Left kidney (tissue), 8 donors: ENCODE measurements around the gene VAMP7. TPM values are rescaled to one million over a fixed set of nuclear protein-coding genes. Genes with fewer than 3 reads are reported as not detected.
A peak's percentile ranks its signal among the peaks of the same experiment; 100 is the strongest.
"Not testable (repeated sequence)": the region's sequence is repeated elsewhere in the genome, so short reads cannot be mapped to it uniquely, and the experiment has no call there.

Experiments used
- DNase-seq: peaks from one replicate; pipeline ENCODE4 v3.0.0-alpha.2; 2013
- long read RNA-seq, 8 donors: transcript quantifications; one replicate each; lab custom pipeline, GENCODE V29; 2026
- polyA plus RNA-seq: library from polyadenylated mRNA; unstranded; fragments of 120-200 nt; gene quantifications from one replicate; pipeline ENCODE4 v1.2.1, GENCODE V29; 2013; ENCODE audit not compliant: insufficient read length

VAMP7 gene, protein sequence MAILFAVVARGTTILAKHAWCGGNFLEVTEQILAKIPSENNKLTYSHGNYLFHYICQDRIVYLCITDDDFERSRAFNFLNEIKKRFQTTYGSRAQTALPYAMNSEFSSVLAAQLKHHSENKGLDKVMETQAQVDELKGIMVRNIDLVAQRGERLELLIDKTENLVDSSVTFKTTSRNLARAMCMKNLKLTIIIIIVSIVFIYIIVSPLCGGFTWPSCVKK
- 51.1 TPM for polyA plus RNA-seq
- long read RNA-seq, donor 1, transcript VAMP7-202 (8 exons, 2,646 nt): major isoform, 15 of 17 reads
- long read RNA-seq, donor 1, partial matches to known transcripts: 0 of 17 reads
- long read RNA-seq, donor 1, other reads (novel, unspliced or antisense): 0 of 17 reads
- long read RNA-seq, donor 2, transcript VAMP7-202 (8 exons, 2,646 nt): major isoform, 17 of 17 reads
- long read RNA-seq, donor 2, partial matches to known transcripts: 0 of 17 reads
- long read RNA-seq, donor 2, other reads (novel, unspliced or antisense): 0 of 17 reads
- long read RNA-seq, donor 3, transcript VAMP7-202 (8 exons, 2,646 nt): major isoform, 12 of 14 reads
- long read RNA-seq, donor 3, partial matches to known transcripts: 0 of 14 reads
- long read RNA-seq, donor 3, other reads (novel, unspliced or antisense): 0 of 14 reads
- long read RNA-seq, donor 4: 0 reads
- long read RNA-seq, donor 5, transcript VAMP7-202 (8 exons, 2,646 nt): major isoform, 14 of 16 reads
- long read RNA-seq, donor 5, partial matches to known transcripts: 0 of 16 reads
- long read RNA-seq, donor 5, other reads (novel, unspliced or antisense): 0 of 16 reads
- long read RNA-seq, donor 6, transcript VAMP7-202 (8 exons, 2,646 nt): major isoform, 14 of 17 reads
- long read RNA-seq, donor 6, partial matches to known transcripts: 0 of 17 reads
- long read RNA-seq, donor 6, other reads (novel, unspliced or antisense): 0 of 17 reads
- long read RNA-seq, donor 7, transcript VAMP7-202 (8 exons, 2,646 nt): major isoform, 21 of 26 reads
- long read RNA-seq, donor 7, partial matches to known transcripts: 0 of 26 reads
- long read RNA-seq, donor 7, other reads (novel, unspliced or antisense): 0 of 26 reads
- long read RNA-seq, donor 8, transcript VAMP7-202 (8 exons, 2,646 nt): major isoform, 6 of 8 reads
- long read RNA-seq, donor 8, partial matches to known transcripts: 0 of 8 reads
- long read RNA-seq, donor 8, other reads (novel, unspliced or antisense): 0 of 8 reads

DNA sequence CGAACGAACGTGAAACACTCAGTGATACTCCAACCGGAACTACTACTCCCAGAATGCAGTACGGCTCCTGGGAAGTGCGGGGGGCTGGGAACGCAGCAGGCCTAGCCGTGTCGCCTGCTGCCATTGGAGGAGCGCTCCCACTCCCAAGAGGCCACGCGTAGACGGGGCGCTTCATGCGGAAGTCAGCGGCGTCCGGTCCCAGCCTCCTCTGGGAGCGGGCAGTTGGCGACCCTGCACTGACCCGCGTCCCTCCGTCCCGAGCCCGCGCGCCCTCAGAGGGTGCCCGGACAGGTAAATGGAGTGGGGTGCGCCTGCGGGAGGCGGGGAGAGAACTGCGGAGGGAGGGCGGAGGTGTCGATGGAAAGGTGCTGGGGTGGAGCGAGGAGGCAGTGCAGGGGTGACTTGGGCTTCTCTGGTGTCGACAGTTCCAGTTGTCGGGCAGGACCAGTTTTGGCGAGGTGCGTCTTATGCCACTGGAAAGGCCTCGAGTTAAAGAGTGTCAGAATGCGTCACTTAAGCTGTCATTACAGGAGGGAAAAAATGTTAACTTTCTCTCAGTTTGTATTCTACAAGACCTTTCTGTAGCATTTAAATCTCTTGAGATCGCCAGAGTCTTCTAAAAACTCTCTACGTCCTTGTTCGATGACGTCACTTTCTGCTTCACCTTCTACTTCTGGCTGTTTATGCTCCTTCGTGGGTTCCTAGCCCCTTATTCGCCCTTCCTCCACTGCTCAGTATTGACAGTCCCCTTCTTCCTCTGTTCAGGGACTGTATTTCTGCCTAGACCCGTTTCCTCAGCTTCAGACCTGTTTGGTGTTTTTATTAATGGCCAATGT lies at the start of gene VAMP7:
VAMP7 (plus strand) TSS at position 188 of the 836 bp plus-strand sequence. CDS start 8,122 bp downstream, outside the sequence.
- peak; percentile 75 for DNase-seq

DNA sequence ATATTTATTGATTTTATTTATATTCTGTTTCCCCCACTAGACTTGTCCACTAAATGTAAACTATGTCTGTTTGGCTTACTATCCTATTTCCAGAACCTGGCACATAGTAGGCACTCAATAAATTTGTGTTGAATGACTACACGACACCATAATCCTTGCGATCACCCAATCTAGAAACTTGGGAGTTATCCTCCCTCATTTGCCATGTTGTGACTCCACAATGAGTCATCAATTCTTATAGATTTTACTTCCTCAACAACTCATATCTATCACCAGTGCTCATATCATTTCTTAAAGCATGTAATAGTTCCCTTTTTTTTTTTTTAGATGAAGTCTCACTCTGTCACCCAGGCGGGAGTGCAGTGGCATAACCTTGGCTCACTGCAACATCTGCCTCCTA lies 39.9 kb upstream of the VAMP7 start:
- no peak for DNase-seq

DNA sequence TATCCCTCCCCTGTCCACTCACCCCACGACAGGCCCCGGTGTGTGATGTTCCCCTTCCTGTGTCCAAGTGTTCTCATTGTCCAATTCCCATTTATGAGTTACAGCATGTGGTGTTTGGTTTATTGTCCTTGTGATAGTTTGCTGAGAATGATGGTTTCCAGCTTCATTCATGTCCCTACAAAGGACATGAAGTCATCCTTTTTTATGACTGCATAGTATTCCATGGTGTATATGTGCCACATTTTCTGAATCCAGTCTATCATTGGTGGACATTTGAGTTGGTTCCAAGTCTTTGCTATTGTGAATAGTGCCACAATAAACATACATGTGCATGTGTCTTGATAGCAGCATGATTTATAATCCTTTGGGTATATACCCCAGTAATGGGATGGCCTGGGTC lies 29.4 kb upstream of the VAMP7 start:
- DNase-seq: not testable (repeated sequence)

DNA sequence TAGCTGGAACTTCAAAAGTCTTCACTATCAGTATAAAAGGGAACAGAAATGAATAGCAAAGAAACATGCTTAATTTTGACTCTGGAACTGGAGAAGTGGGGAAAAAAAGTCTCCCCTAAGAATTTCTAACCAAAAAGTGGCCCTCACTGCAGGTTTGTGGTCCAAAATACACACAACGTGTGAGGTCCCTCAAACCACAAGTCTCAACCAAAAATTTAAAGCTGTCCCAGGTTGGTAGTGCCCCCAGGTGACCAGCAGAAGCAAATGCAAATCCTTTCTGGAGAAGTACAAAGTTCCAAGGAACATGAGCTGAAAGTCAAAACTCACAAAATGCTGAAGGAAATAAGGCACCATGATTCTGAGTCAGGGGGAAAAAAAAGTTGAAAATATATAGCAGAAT lies 23.6 kb upstream of the VAMP7 start:
- no peak for DNase-seq

DNA sequence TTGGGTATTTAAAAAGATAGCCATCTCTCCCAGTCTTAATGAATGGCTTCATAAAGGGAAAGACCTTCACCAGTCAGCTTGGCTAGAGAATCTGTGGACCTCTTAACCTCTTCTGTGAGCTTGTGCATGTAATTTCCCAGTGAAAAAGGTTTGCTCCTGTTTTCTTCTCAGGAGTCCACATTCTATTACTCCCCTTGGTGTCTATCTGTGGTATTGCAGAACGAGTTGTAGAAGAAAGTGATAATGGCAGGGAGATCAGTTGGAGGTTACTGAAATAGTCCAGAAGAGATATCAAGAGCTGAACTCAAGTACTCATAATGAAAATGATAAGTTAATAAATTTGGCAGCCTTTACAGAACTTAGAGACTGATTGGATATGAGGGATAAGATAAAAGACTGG lies 16.5 kb upstream of the VAMP7 start:
- no peak for DNase-seq

DNA sequence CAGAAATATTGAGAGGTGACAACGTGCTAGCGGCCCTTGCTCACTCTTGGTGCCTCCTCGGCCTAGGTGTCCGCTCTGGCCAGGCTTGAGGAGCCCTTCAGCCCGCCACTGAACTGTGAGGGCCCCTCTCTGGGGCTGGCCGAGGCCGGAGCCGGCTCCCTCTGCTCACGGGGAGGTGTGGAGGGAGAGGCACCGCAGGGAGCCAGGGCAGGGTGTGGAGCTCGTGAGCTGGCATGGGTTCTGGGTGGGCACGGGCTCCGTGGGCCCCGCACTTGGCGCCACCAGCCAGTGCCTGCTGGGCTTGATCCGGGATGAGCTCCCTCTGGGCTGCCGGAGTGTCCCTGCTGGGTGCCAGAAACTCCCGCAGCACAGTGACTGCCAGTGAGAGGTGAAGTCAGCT lies 16.0 kb upstream of the VAMP7 start:
- no peak for DNase-seq

DNA sequence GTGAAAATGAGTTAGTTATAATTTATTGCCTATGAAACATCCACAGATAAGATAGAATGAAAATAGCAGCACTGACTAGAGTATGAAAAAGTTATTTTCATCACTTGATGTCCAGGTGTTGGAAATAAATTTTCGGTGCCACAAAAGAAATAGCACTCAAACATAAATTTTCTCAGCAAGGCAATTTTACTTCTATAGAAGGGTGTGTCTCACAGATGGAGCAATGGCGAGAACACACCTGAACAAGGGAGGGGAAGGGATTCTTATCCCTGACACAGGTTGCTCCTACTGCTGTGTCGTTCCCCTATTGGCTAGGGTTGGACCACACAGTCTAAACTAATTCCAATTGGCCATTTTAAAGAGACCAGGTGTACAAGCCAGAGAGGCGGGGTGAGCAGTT lies 13.3 kb upstream of the VAMP7 start:
- no peak for DNase-seq

DNA sequence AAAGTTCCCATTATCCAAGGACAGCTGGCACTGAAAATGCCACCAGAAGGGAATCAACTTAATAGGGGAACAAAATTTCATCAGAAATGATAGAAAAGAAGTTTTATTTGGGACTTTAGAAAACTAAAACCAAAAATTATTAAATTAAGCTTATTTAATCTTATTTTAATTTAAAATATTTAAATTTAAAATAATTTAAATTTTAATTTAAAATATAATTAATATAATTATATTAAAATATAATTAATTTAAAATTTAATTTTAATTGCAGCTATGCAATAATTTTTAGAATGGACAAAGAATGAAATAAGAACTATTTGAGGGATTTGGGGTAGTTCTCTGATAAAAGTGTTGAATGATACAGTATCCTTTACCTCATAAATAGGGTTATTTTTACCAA lies 10.2 kb upstream of the VAMP7 start:
- DNase-seq: no peak

DNA sequence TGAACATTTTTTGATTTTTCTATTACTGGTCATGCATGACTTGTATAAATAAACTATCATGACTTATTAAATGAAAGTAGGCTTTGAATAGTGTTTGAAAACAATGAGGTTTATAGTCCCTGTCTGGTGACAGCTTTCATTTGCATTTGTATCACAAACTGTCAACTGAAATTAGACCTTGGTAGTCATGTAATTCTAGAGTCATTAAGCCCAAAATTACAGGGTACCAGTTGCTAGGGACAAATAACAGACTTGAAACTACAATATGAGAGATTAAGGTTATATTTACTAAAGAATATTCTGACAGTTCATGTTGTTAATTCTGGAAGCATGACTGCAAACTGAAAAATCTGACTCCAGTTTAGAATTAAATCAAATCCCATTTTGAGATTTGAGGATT lies 9.2 kb upstream of the VAMP7 start:
- DNase-seq: no peak

DNA sequence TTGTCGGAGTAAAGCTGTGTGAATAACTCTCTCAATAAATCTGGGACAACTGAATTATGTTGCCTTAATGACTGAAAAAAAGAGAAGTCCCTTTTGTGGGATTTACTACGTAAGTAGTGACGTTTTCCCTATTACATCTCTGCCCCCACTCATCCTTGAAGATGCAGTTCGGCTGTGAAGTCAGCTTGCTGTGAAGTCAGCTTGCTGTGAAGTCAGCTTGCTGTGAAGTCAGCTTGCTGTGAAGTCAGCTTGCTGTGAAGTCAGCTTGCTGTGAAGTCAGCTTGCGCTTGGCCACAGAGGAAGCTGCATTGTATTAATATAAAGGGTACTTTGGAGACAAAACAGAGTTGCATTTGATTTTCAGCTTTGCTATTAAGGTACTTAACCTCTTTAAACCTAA lies 8.0 kb upstream of the VAMP7 start:
- no peak for DNase-seq

DNA sequence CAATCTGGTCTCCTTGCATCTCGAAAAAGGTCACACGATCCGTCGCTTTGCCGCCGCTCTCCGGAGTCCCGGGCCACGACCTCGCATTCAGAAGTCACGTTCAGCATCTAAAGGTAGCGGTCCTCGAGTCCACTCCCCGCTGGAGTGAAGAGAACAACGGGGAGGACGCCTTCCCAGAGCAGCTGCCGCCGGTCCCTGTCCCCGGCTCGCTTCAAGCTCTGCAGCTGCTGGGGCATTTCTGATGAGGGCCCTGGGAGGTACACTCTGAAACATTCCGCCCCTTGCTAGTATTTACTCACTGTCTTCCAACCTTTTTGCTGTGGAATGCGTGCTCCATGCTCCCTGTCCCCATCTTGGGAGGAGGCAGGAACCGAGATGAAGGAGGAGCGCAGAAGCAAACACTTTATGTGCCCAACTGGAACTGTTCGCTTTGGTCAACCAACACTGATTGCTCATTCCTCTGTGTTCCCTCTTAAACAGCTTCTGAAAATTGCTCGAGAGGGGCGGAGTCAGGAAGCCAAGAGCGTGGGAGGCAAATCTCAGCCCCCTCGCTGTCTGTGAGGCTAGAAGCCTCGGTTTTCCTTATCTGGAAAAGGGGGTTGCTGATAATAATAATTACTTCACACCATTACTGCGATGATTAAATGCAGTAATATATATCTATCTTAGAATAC lies 6.4 kb upstream of the VAMP7 start:
- no peak for DNase-seq

DNA sequence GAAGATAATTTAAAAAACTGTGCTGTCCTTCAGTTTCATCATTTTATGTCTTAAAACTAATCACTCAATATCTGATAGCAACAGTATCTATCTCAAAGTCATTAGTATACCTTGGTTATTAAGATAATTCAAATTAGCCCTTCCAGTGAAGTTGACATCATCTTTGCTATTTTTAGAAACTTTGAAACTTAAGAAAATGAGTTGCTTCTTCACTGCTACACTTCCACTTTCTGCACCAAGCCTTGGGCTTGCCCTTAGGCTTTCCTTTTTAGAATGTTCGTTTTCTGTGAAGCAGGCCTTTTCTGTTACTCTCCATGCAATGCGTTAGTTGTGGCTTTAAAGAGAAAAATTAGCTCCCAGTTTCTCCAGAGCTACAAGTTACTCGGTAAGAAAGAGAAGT lies 4.4 kb upstream of the VAMP7 start:
- no peak for DNase-seq

DNA sequence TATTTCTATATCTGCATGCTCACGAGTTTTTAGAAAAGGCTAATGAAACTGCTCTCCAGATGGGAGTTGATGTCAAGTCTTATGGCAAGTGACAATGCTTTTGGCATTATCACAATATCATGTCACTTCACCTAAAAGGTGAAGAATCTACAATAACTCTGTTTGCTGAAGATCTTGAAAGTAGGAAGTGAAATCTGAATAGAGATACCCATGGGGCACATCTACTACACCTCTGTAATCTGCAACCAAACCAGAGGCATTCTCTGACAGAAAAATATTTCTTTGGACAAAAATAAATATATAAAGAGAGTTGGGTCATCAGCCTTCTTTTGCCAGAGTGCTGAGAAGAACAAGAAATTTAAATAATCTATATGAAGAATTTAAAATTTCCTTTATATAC lies 3.9 kb upstream of the VAMP7 start:
- no peak for DNase-seq

DNA sequence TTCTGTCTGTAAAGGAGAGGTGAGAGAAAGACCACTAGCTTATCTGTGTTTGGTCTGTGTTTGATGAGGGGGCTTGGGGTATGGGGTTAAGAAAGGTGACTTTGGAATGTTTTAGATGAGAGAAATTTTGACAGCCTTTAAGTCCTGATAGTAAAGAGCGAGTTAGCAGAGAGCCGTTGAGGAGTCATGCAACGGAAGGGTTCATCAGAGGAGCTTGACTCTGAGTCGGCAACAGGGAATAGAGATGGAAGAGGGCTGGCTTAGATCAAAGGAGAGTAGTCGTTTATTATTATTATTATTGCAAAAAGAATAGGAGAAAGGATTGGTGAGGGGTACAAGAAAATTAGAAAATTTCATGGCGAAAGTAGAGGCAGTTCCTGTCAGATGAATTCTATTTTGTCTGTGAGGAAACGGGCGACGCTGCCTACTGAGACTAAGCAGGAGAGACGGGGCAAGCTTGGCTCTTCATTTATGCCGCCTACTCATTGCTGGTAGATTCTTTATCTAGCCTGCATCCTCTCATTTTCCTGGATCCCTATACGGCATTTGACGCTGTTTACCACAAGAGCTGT lies 473 bp upstream of the VAMP7 start:
- peak; percentile 10 for DNase-seq

DNA sequence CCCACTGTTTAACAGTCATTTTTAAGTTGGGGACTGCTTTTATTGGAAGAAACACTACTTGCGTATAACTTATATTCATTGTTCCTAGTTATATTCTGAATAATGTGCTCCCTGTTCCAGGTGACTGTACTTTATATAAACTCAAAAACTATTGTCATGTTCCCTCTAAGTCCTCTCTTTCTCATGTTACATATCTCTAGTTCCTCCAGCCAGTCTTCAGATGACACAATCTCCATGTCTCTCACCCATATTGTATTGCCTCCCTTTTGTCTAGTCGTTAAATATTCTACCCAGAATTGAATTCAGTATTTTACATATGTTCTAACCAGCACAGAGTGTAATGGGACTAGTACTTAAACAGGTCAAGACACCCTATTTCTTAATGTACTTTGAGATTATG lies 5.3 kb downstream of the VAMP7 start:
- DNase-seq: no peak

DNA sequence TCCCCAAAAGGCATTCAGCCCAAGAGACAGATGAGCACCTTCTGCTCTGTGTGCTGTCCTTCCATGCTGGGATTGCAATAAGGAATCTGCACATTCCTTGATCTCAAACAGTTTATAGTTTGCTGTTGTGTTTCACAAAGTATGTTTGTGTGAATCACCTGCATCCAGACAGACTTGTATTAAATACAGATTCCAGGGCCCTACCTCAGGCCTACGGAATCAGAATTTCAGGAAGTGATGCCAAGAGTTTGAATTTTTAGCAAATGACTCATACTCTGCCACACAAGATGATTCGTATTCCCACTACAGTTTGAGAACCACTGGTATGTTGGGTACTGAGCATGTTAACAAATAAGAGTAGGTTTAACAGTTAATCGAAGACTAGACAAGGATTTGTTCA lies 7.0 kb downstream of the VAMP7 start:
- no peak for DNase-seq

DNA sequence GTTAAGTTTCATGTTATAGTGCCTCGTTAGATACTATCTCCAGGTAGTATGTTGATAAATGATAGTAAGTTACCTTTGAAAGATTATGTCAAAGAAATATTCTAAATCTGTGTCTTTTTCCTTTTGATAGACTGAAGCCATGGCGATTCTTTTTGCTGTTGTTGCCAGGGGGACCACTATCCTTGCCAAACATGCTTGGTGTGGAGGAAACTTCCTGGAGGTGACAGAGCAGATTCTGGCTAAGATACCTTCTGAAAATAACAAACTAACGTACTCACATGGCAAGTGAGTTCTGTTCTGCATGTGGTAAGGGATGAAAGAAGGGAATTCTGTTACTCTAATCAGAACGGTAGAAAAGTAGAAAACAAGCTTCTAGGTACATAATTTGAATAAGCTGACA lies 8.2 kb downstream of the VAMP7 start:
- DNase-seq: no peak

DNA sequence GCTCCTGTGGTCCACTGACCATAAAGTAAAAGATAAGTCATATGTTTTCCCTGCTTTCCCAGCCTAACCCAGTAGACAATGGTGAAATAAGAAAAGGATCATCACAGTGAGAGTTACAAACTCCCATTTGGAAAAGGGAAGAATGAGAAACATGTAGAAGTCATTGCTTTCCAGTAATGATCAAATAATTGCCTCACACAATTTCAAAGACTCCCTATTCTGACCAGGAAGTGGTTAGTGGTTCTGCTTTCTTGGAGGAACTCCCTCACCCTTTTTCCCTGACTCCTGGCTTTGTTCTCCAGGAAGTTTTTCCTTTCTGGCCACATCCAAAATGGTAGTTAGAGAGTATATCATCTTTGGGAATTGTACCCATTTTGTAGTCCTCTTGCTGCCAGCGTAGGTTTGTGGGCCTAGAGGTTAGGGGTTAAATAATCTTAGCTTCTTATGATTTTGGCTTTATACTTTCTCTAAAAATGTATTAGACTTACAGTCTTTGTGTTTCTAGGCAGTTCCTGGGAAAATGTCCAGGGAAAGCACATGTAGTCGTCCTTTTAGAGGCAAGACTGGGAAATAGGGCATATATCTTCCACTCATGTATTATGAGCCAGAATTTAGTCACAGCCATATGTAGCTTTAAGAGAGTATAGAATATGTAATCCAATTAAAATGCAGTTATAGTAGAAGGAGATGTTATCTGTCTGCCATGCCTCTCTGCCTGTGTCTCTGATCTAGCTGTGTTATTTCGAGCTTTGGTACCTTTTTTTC lies 10.5 kb downstream of the VAMP7 start:
- no peak for DNase-seq

DNA sequence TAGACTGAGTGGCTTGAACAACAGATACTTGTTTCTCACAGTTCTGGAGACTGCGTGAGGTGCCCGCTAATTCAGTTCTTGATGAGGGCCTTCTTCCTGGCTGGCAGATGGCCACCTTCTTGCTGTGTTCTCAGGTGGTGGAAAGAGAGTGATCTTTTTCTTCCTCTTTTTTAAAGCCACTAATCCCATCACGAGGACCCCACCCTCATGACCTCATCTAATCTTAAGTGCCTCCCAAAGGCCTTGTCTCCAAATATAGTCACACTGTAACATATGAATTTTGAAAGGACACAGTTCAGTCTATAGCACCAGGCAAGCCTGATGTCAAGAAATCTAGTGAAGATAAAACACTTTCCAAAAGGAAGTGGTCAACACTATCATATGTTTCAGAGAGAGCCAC lies 12.4 kb downstream of the VAMP7 start:
- DNase-seq: no peak

DNA sequence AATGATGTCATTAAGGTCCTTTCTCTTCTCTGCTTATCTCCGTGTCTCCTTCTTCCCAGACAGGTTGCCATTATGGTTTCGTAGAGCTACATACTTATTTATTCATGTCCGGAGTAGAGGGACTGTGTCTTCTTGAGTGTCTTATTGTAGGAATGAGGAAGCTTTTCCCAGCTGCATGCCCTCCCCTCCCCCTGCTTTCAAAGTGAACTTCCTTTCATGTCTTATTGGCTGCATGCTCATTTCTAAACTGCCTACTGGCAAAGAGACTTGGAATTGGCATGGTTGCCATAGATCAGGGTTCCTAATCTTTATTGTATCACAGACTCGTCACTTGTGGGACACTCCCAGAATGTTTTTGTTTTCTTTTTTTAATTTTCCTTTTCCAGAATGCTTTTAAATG lies 15.4 kb downstream of the VAMP7 start:
- no peak for DNase-seq
